WTC11 (cell line): ENCODE results near the gene HEXD. TPM values are rescaled to one million over a fixed set of nuclear protein-coding genes. Genes with fewer than 3 reads are reported as not detected.

Source experiments
- ATAC-seq: fragments of 200-7000 bp; cut with Tn5 transposase; 2 replicates; pipeline ENCODE4 v1.10.0; 2021; ENCODE audit warnings: mild to moderate bottlenecking, moderate library complexity
- CTCF ChIA-PET: fragments of 300-600 bp; sonication (Branson Sonifier 250); formaldehyde crosslinking; loops from one replicate; lab custom pipeline; 2021; ENCODE audit warnings: antibody characterized with exemption; lab: Charles Lee
- POLR2A ChIA-PET: fragments of 350-600 bp; sonication (Branson Sonifier 250); formaldehyde crosslinking; loops from one replicate; lab custom pipeline; 2021; ENCODE audit warnings: antibody characterized with exemption; lab: Charles Lee
- DNase-seq: peaks from one replicate; pipeline ENCODE4 v3.0.0; 2021; ENCODE audit warnings: low spot score
- H3K27ac Mint-ChIP-seq: 2 replicates; pipeline ENCODE4 v1.8.0; 2021; ENCODE audit warnings: mixed read lengths
- H3K27me3 Mint-ChIP-seq: 2 replicates; pipeline ENCODE4 v1.8.0; 2021; ENCODE audit warnings: low read depth, mild to moderate bottlenecking, moderate library complexity, mixed read lengths
- H3K36me3 Mint-ChIP-seq: 2 replicates; pipeline ENCODE4 v1.8.0; 2021; ENCODE audit warnings: mixed read lengths
- H3K4me1 Mint-ChIP-seq: 2 replicates; pipeline ENCODE4 v1.8.0; 2022; ENCODE audit warnings: mixed read lengths
- H3K4me3 Mint-ChIP-seq: 2 replicates; pipeline ENCODE4 v1.8.0; 2021; ENCODE audit warnings: mild to moderate bottlenecking, moderate library complexity, mixed read lengths
- H3K9me3 Mint-ChIP-seq: 2 replicates; pipeline ENCODE4 v1.8.0; 2021; ENCODE audit warnings: mixed read lengths
- ATF1 ChIP-seq: sonication (generic); formaldehyde crosslinking; IDR thresholded peaks from 2 replicates; pipeline ENCODE4 v1.8.1; 2023; ENCODE audit warnings: mild to moderate bottlenecking, moderate library complexity, missing genetic modification reagents
- ESRRA ChIP-seq: sonication (generic); formaldehyde crosslinking; IDR thresholded peaks from 2 replicates; pipeline ENCODE4 v1.8.1; 2022; ENCODE audit warnings: mild to moderate bottlenecking, missing genetic modification reagents, borderline replicate concordance
- GABPB1 ChIP-seq: sonication (generic); formaldehyde crosslinking; IDR thresholded peaks from 2 replicates; pipeline ENCODE4 v1.8.1; 2023; ENCODE audit warnings: mild to moderate bottlenecking, missing genetic modification reagents
- GTF2I ChIP-seq: fragments of 250-450 bp; sonication (Bioruptor Pico); conservative IDR thresholded peaks from 2 replicates; pipeline ENCODE4 v1.4.0; 2021; ENCODE audit warnings: mild to moderate bottlenecking
- IRF2 ChIP-seq: sonication (generic); formaldehyde crosslinking; IDR thresholded peaks from 2 replicates; pipeline ENCODE4 v1.8.0; 2022; ENCODE audit warnings: low read depth, missing genetic modification reagents, borderline replicate concordance
- MYBL2 ChIP-seq: sonication (generic); formaldehyde crosslinking; IDR thresholded peaks from 2 replicates; pipeline ENCODE4 v1.8.1; 2023; ENCODE audit warnings: mild to moderate bottlenecking, moderate library complexity, missing genetic modification reagents
- NFATC4 ChIP-seq: fragments of 250-450 bp; sonication (Bioruptor Pico); IDR thresholded peaks from 2 replicates; pipeline ENCODE4 v1.9.0; 2021; ENCODE audit warnings: mild to moderate bottlenecking
- NR1H2 ChIP-seq: sonication (generic); formaldehyde crosslinking; IDR thresholded peaks from 2 replicates; pipeline ENCODE4 v1.9.0; 2021; ENCODE audit warnings: mild to moderate bottlenecking, moderate library complexity, missing genetic modification reagents
- SMAD3 ChIP-seq: sonication (generic); formaldehyde crosslinking; IDR thresholded peaks from 2 replicates; pipeline ENCODE4 v1.8.0; 2022; ENCODE audit warnings: missing genetic modification reagents, mild to moderate bottlenecking, borderline replicate concordance
- TP53 ChIP-seq: sonication (generic); formaldehyde crosslinking; IDR thresholded peaks from 2 replicates; pipeline ENCODE4 v1.8.1; 2023; ENCODE audit warnings: mild to moderate bottlenecking, missing genetic modification reagents
- ZBTB21 ChIP-seq: sonication (generic); formaldehyde crosslinking; IDR thresholded peaks from 2 replicates; pipeline ENCODE4 v1.8.1; 2023; ENCODE audit warnings: mild to moderate bottlenecking, missing genetic modification reagents, borderline replicate concordance
- ZNF232 ChIP-seq: sonication (generic); formaldehyde crosslinking; IDR thresholded peaks from 2 replicates; pipeline ENCODE4 v1.8.0; 2022; ENCODE audit warnings: mild to moderate bottlenecking, missing genetic modification reagents
- total RNA-seq: library from RNA; stranded (reverse); gene quantifications from 3 replicates; pipeline ENCODE4 v1.2.3, GENCODE V29; 2021
- TF ChIP-seq, protein P1 (sequence below): sonication (generic); formaldehyde crosslinking; IDR thresholded peaks from 2 replicates; pipeline ENCODE4 v1.8.1; 2023; ENCODE audit warnings: mild to moderate bottlenecking, missing genetic modification reagents, borderline replicate concordance
- TF ChIP-seq, protein P2 (sequence below): sonication (generic); formaldehyde crosslinking; IDR thresholded peaks from 2 replicates; pipeline ENCODE4 v1.8.1; 2022; ENCODE audit warnings: missing genetic modification reagents, borderline replicate concordance
- TF ChIP-seq, protein P3 (sequence below): sonication (generic); formaldehyde crosslinking; IDR thresholded peaks from 2 replicates; pipeline ENCODE4 v1.8.0; 2022; ENCODE audit warnings: mild to moderate bottlenecking, missing genetic modification reagents
- TF ChIP-seq, protein P4 (sequence below): fragments of 250-450 bp; sonication (Bioruptor Pico); IDR thresholded peaks from 2 replicates; pipeline ENCODE4 v1.9.0; 2021; ENCODE audit warnings: mild to moderate bottlenecking
- TF ChIP-seq, protein P5 (sequence below): sonication (generic); formaldehyde crosslinking; IDR thresholded peaks from 2 replicates; pipeline ENCODE4 v1.8.1; 2023; ENCODE audit warnings: mild to moderate bottlenecking, missing genetic modification reagents, moderate library complexity
- TF ChIP-seq, protein P6 (sequence below): fragments of 250-450 bp; sonication (Bioruptor Pico); IDR thresholded peaks from 2 replicates; pipeline ENCODE4 v1.8.0; 2021; ENCODE audit warnings: mild to moderate bottlenecking

The HEXD gene
- total RNA-seq, 1 experiment from 2014 or later: 36.0 TPM

DNA sequence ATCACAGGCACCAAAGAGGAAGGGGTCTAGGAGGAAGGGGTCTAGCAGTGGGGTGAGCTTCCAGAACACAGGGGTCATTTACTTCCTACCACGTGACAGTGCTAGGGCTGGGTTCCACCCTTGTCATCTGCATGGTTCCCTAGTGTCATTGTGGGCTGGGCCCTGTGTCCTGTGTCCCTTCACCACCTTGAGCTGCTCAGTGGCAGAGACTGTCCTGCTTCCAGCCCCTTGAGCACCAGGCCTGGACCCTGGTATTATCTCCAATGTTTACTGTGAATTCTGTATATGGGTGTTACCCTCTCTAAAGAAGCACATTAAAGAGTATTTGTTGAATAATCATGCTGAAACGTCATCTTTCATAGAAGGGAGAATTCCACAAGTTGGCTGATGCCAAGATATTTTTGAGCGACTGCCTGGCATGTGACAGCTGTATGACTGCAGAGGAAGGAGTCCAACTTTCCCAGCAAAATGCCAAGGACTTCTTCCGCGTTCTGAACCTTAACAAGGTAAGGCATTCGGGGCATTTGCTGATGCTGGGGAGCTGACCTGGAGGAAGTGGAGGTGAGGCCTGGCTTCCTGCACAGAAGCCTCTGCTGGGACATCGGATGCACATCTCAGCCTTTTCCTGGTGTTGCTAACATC is 45.9 kb downstream of the HEXD start (continued):
- TF ChIP-seq, protein P1, sequence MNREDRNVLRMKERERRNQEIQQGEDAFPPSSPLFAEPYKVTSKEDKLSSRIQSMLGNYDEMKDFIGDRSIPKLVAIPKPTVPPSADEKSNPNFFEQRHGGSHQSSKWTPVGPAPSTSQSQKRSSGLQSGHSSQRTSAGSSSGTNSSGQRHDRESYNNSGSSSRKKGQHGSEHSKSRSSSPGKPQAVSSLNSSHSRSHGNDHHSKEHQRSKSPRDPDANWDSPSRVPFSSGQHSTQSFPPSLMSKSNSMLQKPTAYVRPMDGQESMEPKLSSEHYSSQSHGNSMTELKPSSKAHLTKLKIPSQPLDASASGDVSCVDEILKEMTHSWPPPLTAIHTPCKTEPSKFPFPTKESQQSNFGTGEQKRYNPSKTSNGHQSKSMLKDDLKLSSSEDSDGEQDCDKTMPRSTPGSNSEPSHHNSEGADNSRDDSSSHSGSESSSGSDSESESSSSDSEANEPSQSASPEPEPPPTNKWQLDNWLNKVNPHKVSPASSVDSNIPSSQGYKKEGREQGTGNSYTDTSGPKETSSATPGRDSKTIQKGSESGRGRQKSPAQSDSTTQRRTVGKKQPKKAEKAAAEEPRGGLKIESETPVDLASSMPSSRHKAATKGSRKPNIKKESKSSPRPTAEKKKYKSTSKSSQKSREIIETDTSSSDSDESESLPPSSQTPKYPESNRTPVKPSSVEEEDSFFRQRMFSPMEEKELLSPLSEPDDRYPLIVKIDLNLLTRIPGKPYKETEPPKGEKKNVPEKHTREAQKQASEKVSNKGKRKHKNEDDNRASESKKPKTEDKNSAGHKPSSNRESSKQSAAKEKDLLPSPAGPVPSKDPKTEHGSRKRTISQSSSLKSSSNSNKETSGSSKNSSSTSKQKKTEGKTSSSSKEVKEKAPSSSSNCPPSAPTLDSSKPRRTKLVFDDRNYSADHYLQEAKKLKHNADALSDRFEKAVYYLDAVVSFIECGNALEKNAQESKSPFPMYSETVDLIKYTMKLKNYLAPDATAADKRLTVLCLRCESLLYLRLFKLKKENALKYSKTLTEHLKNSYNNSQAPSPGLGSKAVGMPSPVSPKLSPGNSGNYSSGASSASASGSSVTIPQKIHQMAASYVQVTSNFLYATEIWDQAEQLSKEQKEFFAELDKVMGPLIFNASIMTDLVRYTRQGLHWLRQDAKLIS (CRISPR knock-in tag): no peak
- TF ChIP-seq GTF2I (CRISPR knock-in tag): no peak
- no peak for TF ChIP-seq ZBTB21 (CRISPR knock-in tag)
- TF ChIP-seq GABPB1 (CRISPR knock-in tag): no peak
- TF ChIP-seq, protein P2, sequence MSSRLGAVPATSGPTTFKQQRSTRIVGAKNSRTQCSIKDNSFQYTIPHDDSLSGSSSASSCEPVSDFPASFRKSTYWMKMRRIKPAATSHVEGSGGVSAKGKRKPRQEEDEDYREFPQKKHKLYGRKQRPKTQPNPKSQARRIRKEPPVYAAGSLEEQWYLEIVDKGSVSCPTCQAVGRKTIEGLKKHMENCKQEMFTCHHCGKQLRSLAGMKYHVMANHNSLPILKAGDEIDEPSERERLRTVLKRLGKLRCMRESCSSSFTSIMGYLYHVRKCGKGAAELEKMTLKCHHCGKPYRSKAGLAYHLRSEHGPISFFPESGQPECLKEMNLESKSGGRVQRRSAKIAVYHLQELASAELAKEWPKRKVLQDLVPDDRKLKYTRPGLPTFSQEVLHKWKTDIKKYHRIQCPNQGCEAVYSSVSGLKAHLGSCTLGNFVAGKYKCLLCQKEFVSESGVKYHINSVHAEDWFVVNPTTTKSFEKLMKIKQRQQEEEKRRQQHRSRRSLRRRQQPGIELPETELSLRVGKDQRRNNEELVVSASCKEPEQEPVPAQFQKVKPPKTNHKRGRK (CRISPR knock-in tag): no peak
- TF ChIP-seq, protein P3, sequence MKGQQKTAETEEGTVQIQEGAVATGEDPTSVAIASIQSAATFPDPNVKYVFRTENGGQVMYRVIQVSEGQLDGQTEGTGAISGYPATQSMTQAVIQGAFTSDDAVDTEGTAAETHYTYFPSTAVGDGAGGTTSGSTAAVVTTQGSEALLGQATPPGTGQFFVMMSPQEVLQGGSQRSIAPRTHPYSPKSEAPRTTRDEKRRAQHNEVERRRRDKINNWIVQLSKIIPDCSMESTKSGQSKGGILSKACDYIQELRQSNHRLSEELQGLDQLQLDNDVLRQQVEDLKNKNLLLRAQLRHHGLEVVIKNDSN (CRISPR knock-in tag): no peak
- TF ChIP-seq ATF1: no peak
- TF ChIP-seq, protein P4, sequence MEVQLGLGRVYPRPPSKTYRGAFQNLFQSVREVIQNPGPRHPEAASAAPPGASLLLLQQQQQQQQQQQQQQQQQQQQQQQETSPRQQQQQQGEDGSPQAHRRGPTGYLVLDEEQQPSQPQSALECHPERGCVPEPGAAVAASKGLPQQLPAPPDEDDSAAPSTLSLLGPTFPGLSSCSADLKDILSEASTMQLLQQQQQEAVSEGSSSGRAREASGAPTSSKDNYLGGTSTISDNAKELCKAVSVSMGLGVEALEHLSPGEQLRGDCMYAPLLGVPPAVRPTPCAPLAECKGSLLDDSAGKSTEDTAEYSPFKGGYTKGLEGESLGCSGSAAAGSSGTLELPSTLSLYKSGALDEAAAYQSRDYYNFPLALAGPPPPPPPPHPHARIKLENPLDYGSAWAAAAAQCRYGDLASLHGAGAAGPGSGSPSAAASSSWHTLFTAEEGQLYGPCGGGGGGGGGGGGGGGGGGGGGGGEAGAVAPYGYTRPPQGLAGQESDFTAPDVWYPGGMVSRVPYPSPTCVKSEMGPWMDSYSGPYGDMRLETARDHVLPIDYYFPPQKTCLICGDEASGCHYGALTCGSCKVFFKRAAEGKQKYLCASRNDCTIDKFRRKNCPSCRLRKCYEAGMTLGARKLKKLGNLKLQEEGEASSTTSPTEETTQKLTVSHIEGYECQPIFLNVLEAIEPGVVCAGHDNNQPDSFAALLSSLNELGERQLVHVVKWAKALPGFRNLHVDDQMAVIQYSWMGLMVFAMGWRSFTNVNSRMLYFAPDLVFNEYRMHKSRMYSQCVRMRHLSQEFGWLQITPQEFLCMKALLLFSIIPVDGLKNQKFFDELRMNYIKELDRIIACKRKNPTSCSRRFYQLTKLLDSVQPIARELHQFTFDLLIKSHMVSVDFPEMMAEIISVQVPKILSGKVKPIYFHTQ: no peak
- TF ChIP-seq ESRRA (CRISPR knock-in tag): no peak
- no peak for TF ChIP-seq MYBL2 (CRISPR knock-in tag)
- no peak for TF ChIP-seq TP53
- no peak for TF ChIP-seq NR1H2

DNA sequence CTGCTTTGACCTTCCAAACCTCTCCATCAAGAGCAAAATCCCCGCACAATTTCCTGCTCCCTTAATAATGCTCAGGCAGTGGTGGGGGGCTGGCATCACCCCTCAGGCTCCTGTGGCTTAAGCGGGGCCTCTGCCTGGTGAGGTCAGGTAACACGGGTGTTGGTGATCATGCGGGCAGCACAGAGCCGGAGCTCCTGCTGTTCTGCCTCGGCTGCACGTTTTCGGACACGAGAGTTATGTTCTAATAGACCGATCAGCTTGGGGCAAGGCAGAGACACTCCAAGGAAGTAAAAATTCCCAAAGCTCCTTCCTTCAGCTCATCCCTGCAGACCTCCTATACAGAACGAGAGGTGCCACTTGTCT is 46.4 kb downstream of the HEXD start:
- Mint-ChIP-seq H3K36me3 (peaks cover 63% of the 10 kb centered on the region), H3K4me3 (no peak overlapping the region), H3K4me1 (no peaks in the 10 kb centered on the region), H3K27ac (no peak overlapping the region), H3K27me3 (no peaks in the 10 kb centered on the region), H3K9me3 (no peaks in the 10 kb centered on the region)
- DNase-seq (no peak), ATAC-seq (no peak)
- ChIA-PET POLR2A (no interaction called here), CTCF (no interaction called here)
- TF ChIP-seq SMAD3 (CRISPR knock-in tag) (no peak), IRF2 (CRISPR knock-in tag) (no peak), ZNF232 (CRISPR knock-in tag) (no peak), NFATC4 (CRISPR knock-in tag) (no peak)
- TF ChIP-seq, protein P1 (CRISPR knock-in tag): no peak
- TF ChIP-seq, protein P5, sequence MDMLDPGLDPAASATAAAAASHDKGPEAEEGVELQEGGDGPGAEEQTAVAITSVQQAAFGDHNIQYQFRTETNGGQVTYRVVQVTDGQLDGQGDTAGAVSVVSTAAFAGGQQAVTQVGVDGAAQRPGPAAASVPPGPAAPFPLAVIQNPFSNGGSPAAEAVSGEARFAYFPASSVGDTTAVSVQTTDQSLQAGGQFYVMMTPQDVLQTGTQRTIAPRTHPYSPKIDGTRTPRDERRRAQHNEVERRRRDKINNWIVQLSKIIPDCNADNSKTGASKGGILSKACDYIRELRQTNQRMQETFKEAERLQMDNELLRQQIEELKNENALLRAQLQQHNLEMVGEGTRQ (CRISPR knock-in tag): no peak
- TF ChIP-seq, protein P4: no peak
- TF ChIP-seq, protein P6, sequence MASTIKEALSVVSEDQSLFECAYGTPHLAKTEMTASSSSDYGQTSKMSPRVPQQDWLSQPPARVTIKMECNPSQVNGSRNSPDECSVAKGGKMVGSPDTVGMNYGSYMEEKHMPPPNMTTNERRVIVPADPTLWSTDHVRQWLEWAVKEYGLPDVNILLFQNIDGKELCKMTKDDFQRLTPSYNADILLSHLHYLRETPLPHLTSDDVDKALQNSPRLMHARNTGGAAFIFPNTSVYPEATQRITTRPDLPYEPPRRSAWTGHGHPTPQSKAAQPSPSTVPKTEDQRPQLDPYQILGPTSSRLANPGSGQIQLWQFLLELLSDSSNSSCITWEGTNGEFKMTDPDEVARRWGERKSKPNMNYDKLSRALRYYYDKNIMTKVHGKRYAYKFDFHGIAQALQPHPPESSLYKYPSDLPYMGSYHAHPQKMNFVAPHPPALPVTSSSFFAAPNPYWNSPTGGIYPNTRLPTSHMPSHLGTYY: no peak
